ENCODE measurements around the gene CCDC184.
"Not testable (repeated sequence)": the region's sequence is repeated elsewhere in the genome, so short reads cannot be mapped to it uniquely, and the experiment has no call there.

CCDC184 gene

DNA sequence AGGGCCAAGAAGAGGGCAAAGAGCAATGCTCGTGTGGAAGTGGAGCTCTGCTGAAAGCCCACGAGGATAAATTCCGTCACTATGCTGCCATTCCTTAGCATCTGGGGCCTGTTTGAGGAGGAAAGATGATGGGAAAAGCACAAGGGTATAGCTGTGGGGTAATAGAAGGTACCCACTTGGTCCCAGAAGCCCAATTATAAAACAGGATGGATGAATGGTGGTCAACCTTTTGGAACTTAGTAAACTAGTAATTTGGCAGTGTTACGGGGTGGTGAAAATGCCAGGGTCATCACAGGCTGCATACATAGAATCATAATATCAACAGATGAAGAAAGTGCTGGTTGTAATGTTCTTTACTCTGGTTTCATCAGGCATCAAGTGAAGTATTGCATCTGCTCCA, 19.7 kb downstream of the CCDC184 start, which contains the start of gene OR10AD1:
Gene OR10AD1, minus strand, starts transcription at position 101 of the 400 bp plus-strand sequence. Its CDS starts 0 bp downstream, at position 101.
- ATAC-seq (no peak), DNase-seq (no peak)
- no peak within 1 kb of the TSS for H3K27ac Mint-ChIP-seq
- peaks cover 25% of the 10 kb centered on the region for H3K4me1 Mint-ChIP-seq
- H3K27me3 Mint-ChIP-seq, result no peaks in the 10 kb centered on the region
- H3K4me3 Mint-ChIP-seq, result no peak within 1 kb of the TSS
- H3K36me3 Mint-ChIP-seq (ENCODE audit: low read depth), result peaks cover 53% of the 10 kb centered on the region
- H3K9me3 Mint-ChIP-seq, result peaks cover 46% of the 10 kb centered on the region

DNA sequence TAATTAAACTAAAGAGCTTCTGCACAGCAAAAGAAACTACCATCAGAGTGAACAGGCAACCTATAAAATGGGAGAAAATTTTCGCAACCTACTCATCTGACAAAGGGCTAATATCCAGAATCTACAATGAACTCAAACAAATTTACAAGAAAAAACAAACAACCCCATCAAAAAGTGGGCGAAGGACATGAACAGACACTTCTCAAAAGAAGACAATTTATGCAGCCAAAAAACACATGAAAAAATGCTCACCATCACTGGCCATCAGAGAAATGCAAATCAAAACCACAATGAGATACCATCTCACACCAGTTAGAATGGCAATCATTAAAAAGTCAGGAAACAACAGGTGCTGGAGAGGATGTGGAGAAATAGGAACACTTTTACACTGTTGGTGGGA, 26.1 kb downstream of the CCDC184 start:
- DNase-seq, H3K4me1 Mint-ChIP-seq, H3K4me3 Mint-ChIP-seq, ATAC-seq, H3K27me3 Mint-ChIP-seq, H3K27ac Mint-ChIP-seq: not testable (repeated sequence)
- H3K9me3 Mint-ChIP-seq, result peaks cover 23% of the 10 kb centered on the region
- peaks cover 24% of the 10 kb centered on the region for H3K36me3 Mint-ChIP-seq (ENCODE audit: low read depth)

DNA sequence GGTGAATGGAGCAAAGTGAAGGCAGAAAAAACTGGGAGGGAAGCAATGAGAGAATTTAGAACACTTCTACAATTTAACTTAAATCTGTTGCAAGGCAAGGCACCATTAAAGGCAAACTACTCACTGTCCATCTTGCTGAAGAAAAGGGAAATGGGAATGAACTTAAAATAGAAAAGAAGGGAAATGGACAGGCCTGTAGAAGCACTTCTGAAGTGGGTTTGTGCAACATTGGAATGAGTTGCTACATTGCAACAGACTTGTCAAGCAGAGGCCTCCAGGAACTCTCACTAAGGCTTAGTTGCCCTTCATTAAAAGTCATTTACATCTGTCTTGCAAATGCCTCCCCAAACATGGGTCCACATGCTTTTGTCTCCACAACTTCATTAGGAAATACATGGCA, 33.3 kb downstream of the CCDC184 start:
- Mint-ChIP-seq H3K27me3 (peaks cover 16% of the 10 kb centered on the region), H3K36me3 (ENCODE audit: low read depth) (no peaks in the 10 kb centered on the region), H3K9me3 (no peaks in the 10 kb centered on the region), H3K4me3 (no peak overlapping the region), H3K27ac (no peak overlapping the region), H3K4me1 (peaks cover 2% of the 10 kb centered on the region)
- ATAC-seq (no peak), DNase-seq (no peak)

DNA sequence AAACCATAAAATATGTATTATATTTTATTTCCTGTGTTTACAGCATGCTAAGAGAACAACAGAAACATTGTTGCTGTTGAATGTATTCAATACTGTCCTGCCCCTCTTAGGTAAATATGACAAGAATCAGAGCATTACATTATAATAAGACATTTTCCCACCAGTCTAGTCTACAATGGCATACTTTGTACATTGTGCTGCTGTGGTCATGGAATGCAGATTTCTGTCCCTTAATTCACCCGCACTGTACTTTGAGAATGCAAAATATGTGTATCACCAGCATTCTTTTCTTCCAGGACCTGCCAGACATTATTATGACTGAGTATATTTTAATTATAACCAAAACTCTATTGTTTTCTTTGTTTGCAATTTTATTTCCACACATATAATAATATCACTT, 36.2 kb downstream of the CCDC184 start:
- H3K9me3 Mint-ChIP-seq, result no peaks in the 10 kb centered on the region
- no peaks in the 10 kb centered on the region for H3K36me3 Mint-ChIP-seq (ENCODE audit: low read depth)
- H3K27ac Mint-ChIP-seq, result no peak overlapping the region

DNA sequence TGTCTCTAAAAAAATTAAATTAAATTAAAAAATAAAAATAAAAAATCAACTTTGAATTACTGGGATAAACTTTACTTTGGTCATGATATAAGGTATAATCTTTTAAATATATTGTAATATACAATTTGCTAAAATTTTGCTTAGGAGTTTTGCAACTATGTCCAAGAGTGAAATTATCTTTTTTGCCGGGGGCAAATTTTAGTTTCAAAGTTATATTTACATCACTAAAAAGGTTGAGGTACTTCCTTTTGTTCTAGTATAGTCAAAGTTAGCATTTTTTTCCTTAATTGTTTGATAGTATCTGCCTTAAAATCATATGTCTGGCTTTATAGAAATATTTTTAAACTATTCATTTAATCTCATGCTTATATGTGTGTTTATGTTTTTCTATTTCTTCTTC, 37.3 kb downstream of the CCDC184 start:
- DNase-seq (no peak), ATAC-seq (no peak)
- Mint-ChIP-seq H3K4me3 (no peak overlapping the region), H3K9me3 (no peaks in the 10 kb centered on the region), H3K36me3 (ENCODE audit: low read depth) (no peaks in the 10 kb centered on the region), H3K27me3 (peaks cover 19% of the 10 kb centered on the region), H3K4me1 (no peaks in the 10 kb centered on the region), H3K27ac (no peak overlapping the region)

More for the DNA sequence above, 36.2 kb downstream of the CCDC184 start:
- DNase-seq (no peak), ATAC-seq (no peak)
- Mint-ChIP-seq H3K27me3 (peaks cover 17% of the 10 kb centered on the region), H3K4me3 (no peak overlapping the region), H3K4me1 (no peaks in the 10 kb centered on the region)

DNA sequence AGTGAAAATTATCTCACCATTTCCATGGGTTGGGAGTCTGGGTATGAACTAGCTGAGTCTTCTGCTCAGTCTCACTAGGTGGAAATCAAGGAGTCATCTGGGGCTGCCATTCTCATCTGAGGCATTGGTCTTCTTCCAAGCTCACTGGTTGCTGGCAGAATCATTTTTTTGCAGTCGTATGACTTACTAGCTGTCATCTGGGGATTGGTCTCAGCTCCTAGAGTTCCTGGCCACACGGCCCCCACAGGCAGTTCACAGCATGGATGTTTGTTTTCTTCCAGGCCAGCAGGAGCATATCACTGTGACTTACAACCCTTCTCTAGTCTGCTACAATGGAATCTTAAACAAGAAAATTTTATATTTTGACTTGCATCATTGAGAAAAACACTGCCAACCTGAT, 38.2 kb downstream of the CCDC184 start:
- no peaks in the 10 kb centered on the region for H3K9me3 Mint-ChIP-seq
- no peak overlapping the region for H3K27ac Mint-ChIP-seq
- H3K4me1 Mint-ChIP-seq, result no peaks in the 10 kb centered on the region
- H3K4me3 Mint-ChIP-seq, result no peak overlapping the region
- ATAC-seq (no peak), DNase-seq (no peak)
- peaks cover 21% of the 10 kb centered on the region for H3K27me3 Mint-ChIP-seq
- H3K36me3 Mint-ChIP-seq (ENCODE audit: low read depth), result no peaks in the 10 kb centered on the region

DNA sequence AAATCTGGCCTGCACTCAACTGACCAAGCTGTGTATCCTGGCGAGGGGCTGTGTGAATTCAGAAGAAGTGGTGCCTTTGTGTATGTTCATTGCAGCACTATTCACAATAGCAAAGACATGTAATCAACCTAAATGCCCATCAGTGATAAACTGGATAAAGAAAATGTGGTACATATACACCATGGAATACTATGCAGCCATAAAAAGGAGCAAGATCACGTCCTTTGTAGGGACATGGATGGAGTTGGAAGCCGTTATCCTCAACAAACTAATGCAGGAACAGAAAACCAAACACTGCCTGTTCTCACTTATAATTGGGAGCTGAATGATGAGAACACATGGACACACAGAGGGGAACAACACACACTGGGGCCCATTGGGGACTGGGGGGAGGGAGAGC, 41.1 kb downstream of the CCDC184 start:
- not testable (repeated sequence) for H3K27ac Mint-ChIP-seq; H3K4me3 Mint-ChIP-seq; H3K4me1 Mint-ChIP-seq; H3K9me3 Mint-ChIP-seq; ATAC-seq; DNase-seq; H3K36me3 Mint-ChIP-seq (ENCODE audit: low read depth)
- H3K27me3 Mint-ChIP-seq, result peaks cover 34% of the 10 kb centered on the region

DNA sequence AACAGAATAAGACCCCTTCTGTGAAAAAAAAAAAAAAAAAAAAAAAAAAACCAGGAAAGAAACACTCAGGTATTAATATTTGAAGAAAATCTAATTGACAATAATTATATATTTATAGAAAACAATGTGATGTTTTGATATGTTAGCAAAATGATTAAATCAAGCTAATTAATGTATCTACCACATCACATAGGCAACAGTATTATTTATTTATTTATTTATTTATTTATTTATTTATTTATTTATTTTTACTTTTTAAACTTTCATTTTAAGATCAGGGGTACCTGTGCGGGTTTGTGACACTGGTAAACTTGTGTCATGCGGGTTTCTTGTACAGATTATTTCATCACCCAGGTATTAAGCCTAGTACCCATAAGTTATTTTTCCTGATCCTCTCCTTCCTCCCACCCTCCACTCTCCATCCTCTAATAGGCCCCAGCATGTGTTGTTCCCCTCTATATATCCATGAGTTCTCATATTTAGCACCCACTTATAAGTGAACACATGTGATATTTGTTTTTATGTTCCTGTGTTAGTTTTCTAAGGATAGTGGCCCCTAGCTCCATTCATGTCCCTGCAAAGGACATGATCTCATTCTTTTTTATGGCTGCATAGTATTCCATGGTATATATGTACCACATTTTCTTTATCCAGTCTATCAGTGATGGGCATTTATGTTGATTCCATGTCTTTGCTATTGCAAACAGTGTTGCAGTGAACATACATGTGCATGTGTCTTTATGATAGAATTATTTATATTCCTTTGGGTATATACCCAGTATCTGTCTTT, 47.9 kb downstream of the CCDC184 start:
- H3K27ac Mint-ChIP-seq; DNase-seq; H3K36me3 Mint-ChIP-seq (ENCODE audit: low read depth); H3K4me3 Mint-ChIP-seq; ATAC-seq; H3K4me1 Mint-ChIP-seq: not testable (repeated sequence)
- Mint-ChIP-seq H3K9me3 (peaks cover 16% of the 10 kb centered on the region), H3K27me3 (peaks cover 23% of the 10 kb centered on the region)

Measured in activated naive CD8-positive, alpha-beta T cell treated with anti-CD3 and anti-CD28 coated beads, Interleukin-2, amount 50 U/mL, for 24 hours (primary cell).